GM19035 (cell line): Measurements from ENCODE around the gene TM6SF1.
"Not testable (repeated sequence)": the region's sequence is repeated elsewhere in the genome, so short reads cannot be mapped to it uniquely, and the experiment has no call there.

Experiments used
- ATAC-seq: cut with Tn5 transposase; IDR thresholded peaks from one replicate; pipeline ENCODE4 v1.9.1; 2021; ENCODE audit not compliant: unreplicated experiment

TM6SF1 gene

GRCh38 chr15:83087576-83087975 is 19.9 kb upstream of the TM6SF1 start:
- ATAC-seq = no peak

DNA sequence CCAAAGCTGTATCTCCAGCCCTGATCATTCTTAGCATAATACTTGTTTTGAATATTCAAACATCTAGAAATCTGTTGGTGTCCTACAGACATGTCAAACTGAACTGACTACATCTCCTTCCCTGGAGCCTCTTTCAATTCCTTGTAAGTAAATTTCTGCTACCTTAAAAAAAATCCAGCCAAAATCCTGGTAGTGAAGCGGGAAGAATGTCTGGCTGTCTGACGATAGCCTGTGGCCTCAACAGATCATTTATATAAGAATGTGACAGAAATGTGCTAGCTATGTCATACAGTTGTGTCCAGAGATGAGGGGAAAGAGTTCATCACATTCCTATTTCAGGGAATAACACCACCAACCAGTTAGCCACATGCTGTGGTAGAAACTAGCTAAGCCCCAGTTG is 18.6 kb upstream of the TM6SF1 start:
- no peak for ATAC-seq

GRCh38 chr15:83090465-83090864 is 17.0 kb upstream of the TM6SF1 start:
- no peak for ATAC-seq

- not testable (repeated sequence) for ATAC-seq
These were observed 15.5 kb upstream of the TM6SF1 start for GRCh38 chr15:83091965-83092308.

DNA sequence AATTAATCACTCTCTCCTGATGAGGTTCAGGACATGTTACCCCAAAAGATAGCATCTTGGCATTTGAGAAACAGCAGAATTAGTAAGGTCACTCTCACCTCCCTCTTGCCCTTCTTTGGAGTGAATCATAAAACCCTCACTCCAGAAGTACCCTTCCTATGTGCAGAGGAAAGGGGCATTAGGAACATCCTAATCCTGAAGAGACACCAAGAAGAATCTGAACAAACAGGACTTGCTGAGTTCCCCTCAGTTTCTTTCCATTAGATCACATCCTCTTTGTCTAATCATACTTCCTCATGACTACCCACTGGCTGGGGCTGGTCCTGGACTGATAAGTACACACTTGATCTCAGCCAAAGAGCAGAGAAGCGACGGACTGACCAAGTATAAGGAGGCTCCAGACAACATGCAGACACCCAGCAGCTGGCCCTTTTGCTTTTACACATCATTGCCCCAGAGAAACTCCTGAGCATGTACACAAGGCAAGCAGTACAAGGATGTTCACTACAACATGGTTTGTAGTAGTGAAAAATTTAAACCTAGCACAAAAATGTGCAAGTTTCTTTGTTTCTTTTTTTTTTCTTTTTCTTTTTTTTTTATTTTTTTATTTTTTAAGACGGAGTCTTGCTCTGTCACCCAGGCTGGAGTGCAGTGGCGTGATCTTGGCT is 15.0 kb upstream of the TM6SF1 start:
- ATAC-seq = peak; percentile 63

DNA sequence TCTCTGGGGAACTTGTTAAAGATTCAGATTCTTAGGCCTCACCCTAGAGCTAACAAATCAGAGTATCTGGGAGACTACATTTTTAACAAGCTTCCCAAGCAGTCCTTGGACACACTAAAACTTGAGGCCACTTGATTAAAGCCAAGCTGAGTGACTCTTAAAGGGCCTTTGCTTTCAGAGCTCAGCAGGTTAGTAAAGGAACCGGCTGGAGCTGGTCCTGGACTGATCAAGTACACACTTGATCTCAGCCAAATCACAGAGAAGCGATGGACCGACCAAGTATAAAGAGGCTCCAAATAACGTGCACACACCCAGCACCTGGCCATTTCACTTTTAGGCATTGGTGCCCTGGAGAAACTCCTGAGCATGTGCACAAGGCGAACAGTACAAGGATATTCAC is 12.9 kb upstream of the TM6SF1 start:
- no peak for ATAC-seq

DNA sequence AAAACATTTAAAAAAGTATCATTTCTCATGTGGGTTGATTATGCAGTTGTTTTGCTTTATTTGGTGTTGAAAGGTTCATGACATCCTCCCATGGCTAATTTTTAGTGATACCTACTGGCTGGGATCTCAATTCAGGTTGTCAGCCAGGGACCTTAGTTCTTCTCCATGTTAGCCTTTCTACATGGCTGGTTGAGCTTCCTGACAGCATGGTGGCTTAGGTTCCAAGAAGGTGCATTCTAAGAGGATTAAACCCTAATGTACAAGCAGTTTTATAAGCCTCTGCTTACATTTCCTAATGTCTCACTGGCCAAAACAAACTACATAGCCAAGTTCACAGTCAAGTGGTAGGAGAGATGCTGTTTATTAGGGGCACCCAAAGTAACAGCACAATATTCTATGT is 9.4 kb upstream of the TM6SF1 start:
- no peak for ATAC-seq

- no peak for ATAC-seq
These were observed 8.2 kb upstream of the TM6SF1 start for GRCh38 chr15:83099290-83099689.

DNA sequence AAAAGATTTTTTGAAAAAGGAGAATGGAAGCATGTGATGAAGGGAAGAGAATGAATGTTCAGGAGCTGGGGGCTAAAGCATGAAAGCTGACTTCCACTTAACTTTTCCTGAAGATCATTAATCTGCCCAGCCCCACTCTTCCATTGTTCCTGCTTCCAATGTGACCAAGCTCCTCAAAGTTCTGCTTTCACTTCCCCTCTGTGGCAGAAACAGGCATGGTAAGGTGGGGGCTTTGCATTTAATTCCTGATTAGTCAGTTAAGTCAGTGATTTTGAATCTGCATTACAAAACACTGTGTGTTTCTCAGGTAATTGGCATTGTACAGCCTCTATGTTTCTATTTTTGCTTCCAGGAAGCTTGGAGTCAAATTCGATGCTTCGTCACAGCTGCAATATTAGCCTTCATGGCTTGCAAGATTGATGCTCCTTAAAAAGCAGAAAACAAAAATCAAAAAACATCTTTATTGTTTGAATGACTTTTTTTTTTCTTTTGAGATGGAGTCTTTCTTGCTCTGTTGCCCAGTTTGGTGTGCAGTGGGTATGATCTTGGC is 7.3 kb upstream of the TM6SF1 start:
- ATAC-seq = no peak

DNA sequence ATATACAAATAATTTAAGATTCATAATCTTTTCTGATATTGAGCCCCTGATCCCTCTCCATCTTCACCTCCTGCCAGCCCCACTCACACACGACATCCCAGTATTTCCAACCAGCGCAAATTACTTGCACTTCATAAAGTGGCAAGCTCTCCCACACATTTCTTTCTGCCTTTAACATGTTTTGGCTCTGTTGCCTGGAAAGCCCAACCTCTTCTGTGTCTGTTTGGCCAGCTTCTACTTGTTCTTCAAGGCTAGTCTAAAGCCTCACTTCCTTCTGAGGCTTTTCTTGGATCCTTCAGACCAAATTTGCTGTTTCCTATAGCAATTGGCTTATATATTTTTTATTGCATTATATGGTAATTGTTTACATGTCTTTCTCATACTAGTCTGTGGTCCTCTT is 5.1 kb upstream of the TM6SF1 start:
- no peak for ATAC-seq

DNA sequence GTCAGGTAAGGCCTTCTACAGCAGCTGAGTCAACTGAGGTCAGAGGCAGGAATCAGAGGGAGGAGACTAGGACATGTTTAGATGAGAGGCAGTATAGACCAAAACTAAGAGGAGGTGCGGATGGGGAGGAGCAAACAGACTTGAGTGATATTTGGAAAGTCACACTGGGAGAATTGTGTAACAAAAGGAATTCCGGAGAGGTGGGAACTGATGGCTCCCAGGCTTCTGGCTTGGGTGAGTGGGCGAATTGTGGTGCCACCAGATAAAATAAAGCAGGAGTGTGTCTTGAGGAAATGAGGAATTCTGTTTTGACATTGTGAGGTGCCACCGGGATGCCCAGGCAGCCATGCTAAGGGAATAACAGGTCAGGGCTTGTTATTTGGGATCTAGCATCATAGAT is 3.3 kb upstream of the TM6SF1 start:
- ATAC-seq = no peak

GRCh38 chr15:83105440-83105839 is 2.0 kb upstream of the TM6SF1 start:
- no peak for ATAC-seq

DNA sequence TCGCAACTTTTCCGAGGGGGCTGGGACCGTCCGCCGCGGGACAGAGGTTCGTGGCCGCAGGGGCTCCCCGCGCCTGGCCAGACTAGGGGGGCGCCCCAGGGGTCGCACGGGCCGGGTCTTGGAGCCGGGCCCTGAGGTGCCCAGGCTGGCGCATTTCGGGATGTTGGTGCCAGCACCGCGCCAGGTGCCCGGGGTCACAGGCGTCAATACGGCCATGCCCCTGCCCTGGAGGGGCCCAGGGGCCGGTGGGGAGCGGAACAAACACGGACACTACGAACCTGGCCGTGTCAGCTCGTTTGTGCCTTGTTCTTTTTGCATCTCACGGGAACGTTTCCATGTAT is 366 bp downstream of the TM6SF1 start:
- peak; percentile 24 for ATAC-seq

GRCh38 chr15:83108266-83109219 is 1.1 kb downstream of the TM6SF1 start:
- ATAC-seq = peak; percentile 59

DNA sequence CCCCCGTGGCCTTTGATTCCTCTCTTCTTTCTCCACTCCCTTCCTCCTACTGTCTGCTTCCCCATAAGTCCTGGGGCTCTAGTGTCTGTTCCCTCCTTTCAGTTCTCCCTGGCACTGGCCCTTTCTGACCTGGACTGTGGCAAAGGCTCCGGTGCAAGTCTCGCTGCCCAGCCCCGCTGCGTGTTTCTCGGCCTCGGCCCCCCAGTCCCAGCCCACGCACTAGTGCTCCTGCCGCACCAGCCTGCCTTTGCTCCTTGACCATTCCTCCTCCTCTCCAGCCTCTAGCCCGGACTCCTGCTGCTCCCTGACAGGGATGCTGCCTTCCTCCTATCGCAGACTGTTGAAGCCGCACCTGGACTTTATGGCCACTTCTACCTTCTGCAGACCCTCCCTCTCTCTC is 2.1 kb downstream of the TM6SF1 start:
- ATAC-seq = no peak

DNA sequence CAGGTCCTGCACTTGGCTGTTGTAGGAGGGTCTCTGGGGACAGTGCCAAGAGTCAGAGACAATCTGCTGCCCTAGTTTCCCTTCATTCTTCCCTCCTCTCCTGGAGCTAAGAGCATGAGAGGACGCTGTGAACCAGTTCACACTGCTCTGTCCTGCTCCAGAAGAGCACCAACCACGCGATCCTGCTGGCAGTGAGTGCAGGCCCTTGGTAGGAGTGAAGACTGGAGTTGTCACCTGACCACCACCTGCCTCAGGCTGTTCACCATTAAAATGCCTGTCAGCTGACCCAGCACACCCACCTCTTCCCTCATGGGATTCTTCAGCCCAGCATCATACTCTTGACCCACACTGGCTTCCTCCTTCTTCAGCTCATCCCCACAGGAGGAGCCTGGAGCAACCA is 2.9 kb downstream of the TM6SF1 start:
- no peak for ATAC-seq

- no peak for ATAC-seq
These were observed 3.7 kb downstream of the TM6SF1 start for GRCh38 chr15:83111149-83111548.

DNA sequence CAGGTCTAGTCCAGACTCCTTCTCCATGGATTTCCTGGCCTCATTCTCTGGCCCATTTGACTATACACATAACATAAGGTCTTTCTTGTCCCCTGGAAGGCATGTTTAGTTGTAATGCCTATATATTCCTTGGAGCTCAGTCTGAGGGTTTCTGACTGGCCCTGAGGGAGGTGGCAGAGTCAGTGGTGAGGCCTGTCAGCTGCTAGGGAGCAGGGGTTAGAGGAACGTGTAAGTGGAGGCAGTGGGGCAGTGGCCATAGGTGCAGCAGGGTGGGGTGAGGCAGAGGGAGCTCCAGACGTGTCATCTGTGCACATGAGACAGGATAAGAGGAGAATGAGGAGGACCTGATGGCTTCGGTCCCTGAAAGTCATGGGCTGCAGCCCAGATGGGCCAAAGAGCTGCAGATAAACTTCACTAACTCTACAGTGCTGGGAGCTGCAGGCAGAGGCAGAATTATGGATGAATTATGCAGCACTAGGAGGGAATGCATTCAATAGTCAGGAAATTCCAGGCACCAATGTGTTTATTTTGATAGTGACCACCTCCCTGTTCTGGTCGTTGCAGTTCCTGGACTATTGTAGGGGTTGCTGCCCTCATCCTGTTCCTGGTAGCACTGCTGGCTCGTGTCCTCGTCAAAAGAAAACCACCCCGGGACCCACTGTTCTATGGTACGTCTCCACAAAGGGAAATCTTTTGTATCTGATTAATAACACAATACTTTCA is 4.9 kb downstream of the TM6SF1 start:
- no peak for ATAC-seq

DNA sequence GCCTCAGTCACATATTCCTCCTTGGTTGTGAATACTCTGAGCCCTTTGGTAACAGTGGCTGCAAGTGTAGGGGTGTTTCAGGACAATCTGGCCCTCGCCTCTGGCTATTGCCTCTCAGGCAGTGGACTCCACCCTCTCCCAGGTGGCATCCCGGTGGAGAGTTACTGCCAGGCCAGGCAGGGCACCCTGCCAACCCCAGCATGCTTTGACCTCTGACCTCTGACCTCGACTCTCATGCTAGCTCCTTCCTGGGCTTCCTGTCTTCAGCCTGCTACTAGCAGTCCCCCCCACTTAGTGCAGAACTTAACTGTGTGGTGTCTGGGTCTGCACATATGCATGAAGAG is 5.5 kb downstream of the TM6SF1 start:
- no peak for ATAC-seq

- no peak for ATAC-seq
These were observed 6.6 kb downstream of the TM6SF1 start for GRCh38 chr15:83113881-83114674.

GRCh38 chr15:83114856-83115255 is 7.4 kb downstream of the TM6SF1 start:
- no peak for ATAC-seq
